Measurements from ENCODE around the gene RALGPS1.

Gene RALGPS1

GRCh38 chr9:127130661-127131538, 216.3 kb downstream of the RALGPS1 start:
- in situ Hi-C loops (cut with MboI; ENCODE audit: low sequenced_read_pairs): no loop called here

- in situ Hi-C loops (cut with MboI; ENCODE audit: low sequenced_read_pairs): no loop called here
These were observed 217.3 kb downstream of the RALGPS1 start for GRCh38 chr9:127131871-127132270.

GRCh38 chr9:127132375-127132774, 217.8 kb downstream of the RALGPS1 start:
- in situ Hi-C loops (cut with MboI; ENCODE audit: low sequenced_read_pairs): no loop called here

- in situ Hi-C loops (cut with MboI; ENCODE audit: low sequenced_read_pairs): no loop called here
These were observed 218.5 kb downstream of the RALGPS1 start for GRCh38 chr9:127132921-127133647.

DNA sequence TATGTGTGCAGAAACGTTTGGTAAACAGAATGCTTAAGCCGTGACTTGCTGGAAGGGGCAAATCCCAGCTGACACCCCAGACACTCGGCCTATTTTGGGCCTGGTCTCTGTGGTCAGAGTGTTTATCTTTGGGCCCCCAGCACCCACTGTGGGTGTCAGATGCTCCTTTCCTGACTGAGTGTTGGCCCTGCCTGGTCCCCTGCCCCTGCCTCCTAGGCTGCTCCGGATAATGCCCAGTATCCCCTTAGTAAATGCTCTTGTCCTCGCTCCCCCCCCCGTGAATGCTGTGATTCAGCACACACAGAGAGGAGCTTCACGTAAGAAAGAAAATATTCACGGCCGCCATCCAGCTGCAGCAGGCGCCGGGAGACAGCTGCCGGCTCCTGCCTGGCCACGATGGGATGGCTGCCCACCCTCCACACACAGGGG, 219.2 kb downstream of the RALGPS1 start:
- in situ Hi-C loops (cut with MboI; ENCODE audit: low sequenced_read_pairs): no loop called here

DNA sequence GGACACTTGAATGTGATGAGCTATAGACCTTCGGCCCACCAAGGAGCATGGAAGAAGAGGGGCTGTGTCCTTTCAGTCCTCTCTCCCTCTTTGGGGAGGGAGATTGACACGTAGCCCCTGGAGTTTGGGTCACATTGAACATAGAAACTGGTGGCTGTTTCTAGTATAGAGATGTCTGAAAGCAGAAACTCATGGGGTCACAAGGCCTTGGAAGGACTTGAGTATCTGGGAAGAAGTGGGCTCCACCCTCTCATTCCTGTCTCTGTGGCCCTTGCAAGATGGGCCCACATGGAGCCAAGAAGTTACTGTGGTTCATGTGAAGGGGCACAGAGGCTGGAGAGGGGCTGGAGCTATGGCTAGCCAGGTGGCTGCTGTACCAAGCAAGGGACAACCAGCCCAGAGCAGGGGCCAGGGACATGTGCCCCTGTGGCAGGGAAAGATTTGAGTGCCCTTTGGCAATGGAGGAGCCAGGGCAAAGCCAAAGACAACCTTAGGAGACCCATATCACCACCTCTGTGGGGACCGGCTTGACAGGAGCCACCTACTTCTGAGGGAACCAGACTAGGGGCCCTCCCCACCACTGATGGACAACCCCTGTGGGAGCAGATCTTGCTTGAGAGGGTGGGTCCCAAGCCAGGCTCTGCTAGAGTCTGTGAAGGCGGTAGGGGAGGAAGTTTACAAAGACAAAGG, 220.6 kb downstream of the RALGPS1 start:
- in situ Hi-C loops (cut with MboI; ENCODE audit: low sequenced_read_pairs): no loop called here

DNA sequence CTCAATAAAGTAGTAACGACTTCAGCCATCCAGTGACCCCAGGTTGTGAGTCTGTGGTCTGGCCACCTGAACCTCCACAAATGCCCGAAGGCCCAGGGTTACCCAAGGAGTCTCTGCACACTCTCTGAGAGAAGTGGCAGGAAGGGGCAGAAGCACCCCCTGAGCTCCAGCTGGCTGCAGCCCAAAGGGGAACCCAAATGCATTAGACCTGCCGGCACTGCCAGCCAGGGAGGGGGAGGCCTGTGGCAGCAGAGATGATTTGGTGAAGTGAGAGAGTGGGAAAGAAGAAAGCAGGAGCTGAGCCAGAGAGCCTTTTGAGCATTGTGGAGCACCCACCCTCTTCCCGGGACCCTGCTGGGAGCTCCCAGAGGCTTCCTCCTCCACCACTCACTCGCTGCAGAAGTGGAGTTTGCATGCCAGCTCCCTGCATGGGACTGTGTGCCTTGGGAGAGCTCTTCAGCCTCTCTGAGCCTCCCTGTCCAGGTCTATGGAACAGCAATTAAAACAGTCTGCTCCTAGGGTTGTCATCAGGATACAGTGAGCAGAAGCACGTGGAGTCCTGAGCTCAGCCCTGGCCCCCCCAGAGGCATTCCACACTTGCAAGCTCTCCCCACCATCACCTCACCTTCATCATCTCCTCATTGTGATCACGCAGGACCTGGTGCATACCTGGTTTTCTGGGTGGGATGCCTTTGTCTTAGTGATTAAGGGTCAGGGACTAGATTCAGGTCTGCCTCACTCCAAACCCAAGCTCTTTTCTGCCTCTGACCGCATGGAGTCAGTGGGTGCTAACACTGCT, 221.7 kb downstream of the RALGPS1 start:
- in situ Hi-C loops (cut with MboI; ENCODE audit: low sequenced_read_pairs): no loop called here

DNA sequence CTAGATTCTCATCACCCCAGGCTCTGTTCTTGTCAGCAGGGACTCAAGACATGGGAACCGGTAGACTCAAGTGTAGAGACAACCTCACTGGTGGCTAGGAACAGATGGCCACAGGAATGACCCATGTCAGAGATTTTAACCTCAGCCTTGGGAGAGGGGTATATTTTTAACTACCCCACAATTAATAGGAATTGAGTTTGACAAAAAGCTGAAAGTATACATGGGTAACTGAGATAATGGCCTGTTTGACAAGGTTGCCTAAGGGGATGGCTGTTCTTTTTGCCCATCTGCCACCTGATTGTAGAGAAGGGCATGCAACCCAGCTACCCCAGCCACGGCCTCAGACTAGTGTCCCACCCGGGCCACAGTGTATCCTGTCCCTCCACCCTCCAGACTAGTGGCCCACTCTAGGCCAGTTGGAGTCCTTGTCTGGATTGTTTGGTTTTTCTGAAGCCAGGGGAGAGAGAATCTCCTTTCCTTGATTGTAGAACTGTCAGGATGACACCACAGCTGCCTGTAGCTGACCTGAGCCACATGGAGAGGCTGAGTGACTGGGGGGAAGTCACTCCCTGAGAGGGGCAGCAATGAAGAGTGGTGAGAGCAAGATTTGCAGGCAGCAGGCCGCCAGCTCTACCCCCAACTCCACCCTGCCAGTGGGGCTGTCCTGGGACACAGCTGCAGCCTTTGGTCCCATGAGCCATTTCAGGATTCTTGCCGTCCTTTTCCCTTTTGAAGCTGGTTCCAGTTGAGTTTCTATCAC, 222.5 kb downstream of the RALGPS1 start:
- in situ Hi-C loops (cut with MboI; ENCODE audit: low sequenced_read_pairs): no loop called here

GRCh38 chr9:127137640-127138360, 223.2 kb downstream of the RALGPS1 start:
- in situ Hi-C loops (cut with MboI; ENCODE audit: low sequenced_read_pairs): no loop called here

- in situ Hi-C loops (cut with MboI; ENCODE audit: low sequenced_read_pairs): no loop called here
These were observed 223.9 kb downstream of the RALGPS1 start for GRCh38 chr9:127138444-127138843.

DNA sequence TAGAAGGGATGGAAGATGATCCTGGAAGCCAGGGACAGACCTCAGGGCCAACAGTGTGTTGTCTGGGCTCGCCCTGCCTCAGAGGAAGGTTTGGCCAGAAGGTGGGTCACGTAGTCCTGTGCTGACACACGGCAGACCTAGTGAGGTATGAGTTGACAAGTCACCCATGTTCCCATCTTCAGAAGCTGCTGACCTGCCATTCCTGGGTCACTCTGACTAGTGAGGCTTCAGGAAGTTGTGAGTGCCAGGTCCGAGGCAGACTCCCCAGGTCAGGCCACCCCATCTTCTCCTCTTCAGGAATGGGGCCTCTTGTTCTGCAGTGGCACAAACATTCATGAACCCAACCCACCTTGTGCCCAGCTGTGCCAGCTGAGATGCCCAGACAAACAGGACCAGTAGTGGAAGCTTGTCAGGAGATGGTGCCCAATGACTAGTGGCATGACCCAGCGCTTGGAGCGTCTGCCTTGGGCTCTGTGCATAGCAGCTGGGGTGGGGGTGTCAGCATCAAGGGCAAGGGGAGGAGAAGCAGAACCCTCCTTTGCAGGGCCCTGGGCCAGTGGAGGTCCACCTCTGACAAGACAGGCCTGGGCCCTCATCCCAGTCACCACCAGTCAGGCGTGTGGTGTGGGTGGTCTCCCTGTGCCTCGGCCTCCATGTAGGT, 224.6 kb downstream of the RALGPS1 start:
- in situ Hi-C loops (cut with MboI; ENCODE audit: low sequenced_read_pairs): no loop called here

GRCh38 chr9:127139775-127140174, 225.2 kb downstream of the RALGPS1 start:
- in situ Hi-C loops (cut with MboI; ENCODE audit: low sequenced_read_pairs): no loop called here

GRCh38 chr9:127140181-127140580, 225.6 kb downstream of the RALGPS1 start:
- in situ Hi-C loops (cut with MboI; ENCODE audit: low sequenced_read_pairs): no loop called here

DNA sequence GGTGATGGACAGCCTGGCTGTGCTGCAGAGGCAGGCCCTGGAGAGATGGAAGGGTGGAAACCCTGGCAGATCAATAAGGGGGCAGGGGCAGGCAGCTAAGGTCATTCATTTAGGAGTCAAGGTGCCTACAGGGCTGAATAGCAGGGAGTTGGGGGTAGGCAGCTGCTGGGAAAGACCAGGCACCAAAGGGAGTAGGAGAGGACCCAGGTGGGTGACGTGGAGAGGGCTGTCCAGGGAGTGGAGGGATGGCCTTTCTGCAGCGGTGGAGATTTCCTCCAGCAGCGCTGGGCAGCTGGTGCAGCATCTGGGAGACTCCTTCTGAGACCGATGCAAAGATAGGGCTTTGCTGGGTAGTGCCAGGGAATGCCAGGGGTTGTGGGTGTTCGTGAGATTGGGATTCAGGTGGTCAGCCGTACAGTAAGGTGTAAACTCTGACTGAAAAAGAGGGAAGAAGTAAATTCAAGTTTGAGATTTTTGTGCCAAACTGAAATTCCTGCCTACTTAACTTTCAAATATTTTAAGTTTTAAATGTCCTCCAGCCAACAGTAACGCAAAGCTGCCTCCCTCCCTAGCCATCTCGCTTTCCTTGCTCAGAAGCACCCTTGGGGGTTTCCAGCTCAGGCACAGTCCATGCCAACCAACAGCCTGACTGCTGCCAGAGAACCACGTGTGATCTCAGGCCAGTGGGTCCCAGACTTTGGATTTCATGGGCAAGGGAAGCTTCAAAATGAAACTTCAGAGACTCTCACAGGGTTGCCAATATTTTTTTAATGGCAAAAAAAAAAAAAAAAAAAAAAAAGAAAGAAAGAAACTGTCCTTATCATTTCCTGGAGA, 226.5 kb downstream of the RALGPS1 start:
- in situ Hi-C loops (cut with MboI; ENCODE audit: low sequenced_read_pairs): no loop called here

DNA sequence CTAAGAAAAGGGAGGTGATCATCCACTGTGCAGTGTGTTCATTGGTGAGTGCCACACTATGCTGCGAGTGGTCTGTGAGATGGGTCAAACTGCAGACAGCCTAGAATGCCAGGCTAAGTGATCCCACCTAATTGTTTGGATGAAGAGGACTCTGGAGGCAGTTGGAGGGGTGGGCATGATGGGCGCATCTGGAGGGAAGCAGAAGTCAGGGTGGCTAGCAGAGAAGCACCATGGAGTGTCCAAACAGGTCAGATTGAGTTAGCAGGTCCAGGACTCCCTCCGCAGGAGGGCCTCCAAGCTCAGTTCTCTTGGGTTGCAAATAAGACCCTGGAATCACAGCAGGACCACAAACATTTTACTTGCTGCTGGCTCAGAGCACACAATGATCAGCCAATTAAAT, 227.7 kb downstream of the RALGPS1 start:
- in situ Hi-C loops (cut with MboI; ENCODE audit: low sequenced_read_pairs): no loop called here

DNA sequence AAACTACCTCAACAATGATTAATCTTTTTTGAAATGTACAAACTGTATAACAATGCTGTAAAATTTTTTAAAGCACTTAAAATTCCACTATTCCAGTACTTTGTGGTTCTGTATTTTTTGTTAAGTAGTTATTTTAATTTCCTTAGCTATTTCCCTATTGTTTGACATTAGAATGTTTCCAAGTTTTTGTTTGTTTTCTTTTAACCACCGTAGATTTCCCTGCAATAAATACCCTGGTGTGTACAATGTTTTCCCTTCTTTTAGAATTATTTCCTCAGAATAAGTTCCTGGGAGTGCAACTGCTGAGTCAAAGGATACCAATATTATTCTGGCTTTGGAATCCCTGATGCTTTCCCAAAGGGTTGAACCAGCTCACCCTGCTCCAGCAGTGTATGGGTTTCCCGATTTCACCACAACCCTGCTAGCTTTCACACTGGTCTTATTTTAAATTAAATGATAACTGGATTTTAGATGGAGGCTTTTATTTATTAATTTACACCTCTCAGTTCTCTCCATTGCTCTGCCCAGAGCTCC, 228.4 kb downstream of the RALGPS1 start:
- in situ Hi-C loops (cut with MboI; ENCODE audit: low sequenced_read_pairs): no loop called here

DNA sequence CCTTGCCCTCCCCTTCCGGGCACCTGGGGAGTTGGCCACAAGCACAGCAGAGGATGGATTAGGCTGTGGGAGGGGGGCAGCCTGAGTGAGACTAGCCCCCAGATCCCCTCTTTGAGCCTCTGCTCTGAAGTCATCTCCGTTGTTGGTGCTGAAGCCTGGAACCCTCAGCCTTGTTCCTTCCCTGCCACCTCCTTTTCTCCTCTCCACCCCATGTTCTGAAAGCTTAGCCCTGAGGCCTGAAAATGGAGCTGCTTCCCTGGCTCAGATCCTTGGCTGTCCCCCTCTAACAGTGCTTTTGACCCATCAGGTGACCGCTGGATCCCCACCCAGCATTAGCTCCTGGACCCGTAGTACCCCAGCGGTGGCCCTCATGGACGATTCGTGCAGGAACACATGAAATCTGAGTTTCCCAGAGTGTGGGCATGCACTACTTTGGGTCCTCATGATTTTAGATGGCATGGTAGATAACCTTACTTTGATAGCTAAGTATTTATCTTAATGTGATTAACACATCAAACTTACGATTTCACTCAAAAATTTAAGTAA, 229.4 kb downstream of the RALGPS1 start:
- in situ Hi-C loops (cut with MboI; ENCODE audit: low sequenced_read_pairs): no loop called here

Data from HL-60/S4 treated with retinoic acid at 250 ng/mL for 4 days and 3 days (cell line).